ENCODE results near the gene UBAC2.
A peak's percentile ranks its signal among the peaks of the same experiment; 100 is the strongest.

Gene UBAC2

DNA sequence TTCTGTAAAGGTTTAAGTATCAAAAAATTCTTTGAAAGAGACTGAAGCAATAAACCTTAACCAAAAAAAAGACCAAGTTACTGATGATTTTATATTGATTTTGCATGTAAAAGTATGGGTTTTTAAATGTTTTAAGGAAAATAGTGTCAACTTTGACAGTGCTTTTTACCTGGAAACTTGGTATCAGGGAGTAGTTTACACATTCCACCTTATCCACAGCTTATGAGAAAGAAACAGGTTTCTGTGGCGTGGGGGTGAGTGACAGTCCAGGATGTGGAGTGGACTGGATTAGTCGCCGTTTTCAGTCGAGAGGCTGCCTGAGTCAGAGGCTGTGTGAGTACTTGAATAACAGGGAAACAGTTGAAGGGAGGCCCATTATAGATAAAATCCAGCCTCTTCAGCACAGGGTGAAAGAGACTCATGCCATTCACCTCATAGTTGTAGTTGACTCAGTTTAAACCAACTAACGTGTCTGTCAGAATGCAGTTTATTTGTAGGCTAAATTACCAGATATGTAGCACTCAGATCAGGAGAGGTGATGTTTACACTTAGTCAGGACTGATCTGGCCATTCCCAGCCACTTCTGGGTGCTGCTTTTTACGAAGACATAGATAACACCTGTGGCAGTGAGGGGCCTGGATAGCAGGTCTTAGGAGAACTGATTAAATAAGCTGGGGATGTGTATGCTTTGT lies 107.1 kb downstream of the UBAC2 start:
- intact Hi-C loops (cut with DNase I) = no loop called here
- no peak for DNase-seq

DNA sequence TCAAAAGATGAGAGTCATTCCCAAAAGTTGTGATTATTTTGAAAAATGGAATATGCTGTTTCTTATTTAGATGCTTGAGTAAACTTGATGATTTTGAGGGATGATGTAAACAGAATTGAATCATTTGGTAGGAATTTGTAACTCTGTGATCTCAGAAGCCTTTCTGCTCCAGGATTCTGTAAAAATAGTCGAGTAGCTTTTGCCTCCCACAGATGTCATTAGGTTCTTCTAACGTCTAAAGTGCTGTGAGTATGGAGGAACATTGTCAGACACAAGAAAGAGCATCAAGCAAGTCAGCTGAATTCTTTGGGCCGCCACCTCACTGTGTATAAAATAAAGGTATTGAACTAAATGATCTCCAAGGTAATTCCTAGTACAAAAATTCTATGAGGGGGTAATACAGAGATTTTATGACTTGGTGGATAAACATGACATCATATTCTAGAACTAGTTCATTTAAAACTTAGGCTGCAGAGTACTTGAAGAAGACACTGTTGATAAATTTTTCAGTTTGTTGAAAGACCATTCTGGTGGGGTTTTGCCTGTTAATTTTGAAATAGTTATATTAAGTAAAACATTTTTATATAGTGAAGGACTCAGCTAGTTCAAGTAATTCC lies 107.9 kb downstream of the UBAC2 start:
- intact Hi-C loops (cut with DNase I) = no loop called here
- no peak for DNase-seq

DNA sequence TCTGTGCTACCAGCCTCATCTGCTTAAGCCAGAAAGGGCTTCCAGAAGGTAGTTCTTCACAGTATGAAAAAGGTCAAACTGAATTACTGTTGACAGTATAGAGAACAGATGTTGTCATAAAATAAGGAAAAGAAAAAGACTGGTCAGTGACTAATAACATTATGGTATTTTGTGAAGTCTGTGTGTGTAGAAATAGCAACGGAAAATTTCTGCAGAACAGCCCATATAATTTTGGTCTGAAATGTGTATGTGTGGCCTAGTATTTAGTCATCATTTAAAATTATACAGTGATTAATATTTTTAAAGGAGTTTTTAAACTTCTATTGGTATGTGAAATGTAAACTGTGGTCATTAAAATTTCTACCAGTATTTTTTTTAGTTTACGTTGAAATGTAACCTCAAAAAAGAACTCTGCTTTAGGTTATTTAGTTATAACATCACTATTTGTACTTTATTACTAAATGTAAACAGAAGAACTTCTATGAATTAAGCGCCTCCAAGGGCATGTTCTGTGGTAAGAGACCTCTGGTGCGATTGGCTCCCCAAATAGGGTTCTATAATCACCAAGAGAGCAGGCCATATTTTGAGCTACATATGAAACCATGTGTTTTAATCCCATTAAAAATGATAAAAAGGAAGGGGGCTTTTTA lies 109.9 kb downstream of the UBAC2 start:
- intact Hi-C loops (cut with DNase I) = no loop called here
- DNase-seq = no peak

DNA sequence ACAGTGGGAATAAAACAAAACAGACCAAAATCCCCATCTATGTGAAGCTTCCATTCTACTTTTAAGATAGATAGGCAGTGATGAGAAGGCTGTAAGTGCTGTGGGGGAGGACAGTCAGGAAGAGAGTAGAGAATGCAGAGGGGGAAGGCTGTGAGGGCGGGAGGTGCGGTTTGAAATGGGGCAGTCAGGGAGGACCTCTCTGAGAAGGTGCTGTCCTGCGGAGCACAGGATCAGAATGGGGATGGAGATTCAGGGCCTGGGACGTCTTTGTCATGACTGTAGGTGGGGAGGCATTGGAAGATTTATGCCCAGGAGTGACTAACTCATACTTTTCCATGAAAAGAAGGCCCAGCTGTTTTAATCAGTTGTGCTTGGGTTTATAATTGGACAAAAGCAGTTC lies 110.5 kb downstream of the UBAC2 start:
- DNase-seq = no peak
- intact Hi-C loops (cut with DNase I) = no loop called here

DNA sequence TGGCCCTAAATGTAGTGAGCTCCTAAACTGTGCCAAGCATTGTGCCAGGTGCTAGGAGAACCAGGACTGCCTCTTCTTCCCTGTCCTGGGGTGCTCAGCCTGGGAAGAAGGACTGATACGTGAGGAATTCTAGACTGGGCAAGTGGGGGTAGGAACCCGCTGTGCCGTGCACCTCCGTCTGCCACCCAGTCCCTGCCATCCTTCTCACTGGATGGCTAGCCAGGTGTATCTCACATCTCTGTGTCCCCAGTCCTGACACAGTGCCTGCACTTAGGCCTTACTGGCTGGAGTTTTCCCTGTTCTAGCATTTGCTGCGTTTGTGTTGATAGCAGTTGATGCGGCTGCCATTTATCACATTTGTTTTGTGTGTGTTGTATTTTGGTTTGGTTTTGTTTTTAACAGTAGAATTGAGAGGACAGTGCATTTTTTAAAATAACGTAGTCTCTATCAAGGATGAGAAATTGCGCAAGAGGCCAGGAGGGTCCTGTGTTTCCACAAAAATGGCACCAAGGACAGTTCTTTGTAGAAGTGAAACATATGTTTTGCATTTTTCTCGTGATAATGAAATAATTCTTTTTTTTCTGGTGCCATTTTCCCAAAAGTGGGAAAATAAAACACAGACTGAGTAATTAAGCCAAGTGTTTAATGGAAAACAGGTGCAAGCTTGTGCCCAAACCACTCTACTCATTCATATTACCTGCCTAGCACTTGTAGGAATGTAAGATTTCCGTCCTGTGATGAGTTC lies 111.3 kb downstream of the UBAC2 start:
- no peak for DNase-seq
- intact Hi-C loops (cut with DNase I) = no loop called here

DNA sequence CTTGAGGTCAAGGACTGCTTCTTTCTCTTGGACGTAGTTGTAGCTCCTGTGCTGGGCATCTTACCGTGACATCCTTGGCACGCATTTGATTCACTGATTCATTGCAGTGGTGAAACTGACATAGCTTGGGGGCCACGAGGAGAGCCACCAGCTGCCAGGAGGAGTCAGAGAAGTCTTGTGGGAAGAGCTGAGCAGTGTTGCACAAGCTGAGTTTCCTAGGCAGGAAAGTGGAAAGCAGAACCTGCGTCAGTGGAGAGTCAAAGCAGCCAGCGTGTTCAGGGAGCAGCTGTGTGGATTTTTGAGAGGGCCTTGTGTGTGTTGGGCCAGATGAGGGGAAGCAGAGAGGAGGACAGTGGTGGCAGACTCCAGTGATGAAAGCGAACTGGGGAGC lies 111.8 kb downstream of the UBAC2 start:
- intact Hi-C loops (cut with DNase I) = no loop called here

DNA sequence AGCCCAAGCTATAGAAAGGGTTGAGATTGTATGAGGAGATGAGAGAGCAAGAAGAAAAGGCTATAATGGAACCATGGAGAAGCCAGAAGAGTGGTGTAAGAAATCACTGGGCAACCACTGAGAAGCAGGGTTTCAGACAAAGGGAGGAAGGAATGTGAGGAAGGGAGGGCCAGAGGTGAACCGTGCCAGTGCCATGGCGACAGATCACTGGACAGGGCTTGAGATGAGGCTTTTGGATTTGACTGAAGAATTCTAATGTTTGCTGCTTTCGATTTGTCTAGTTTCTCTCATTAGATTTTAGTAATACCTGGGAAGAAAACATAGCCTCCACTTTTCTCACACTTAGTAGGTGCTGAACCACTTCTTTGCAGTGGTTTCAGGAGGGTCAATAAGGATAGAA lies 112.8 kb downstream of the UBAC2 start:
- DNase-seq = no peak
- intact Hi-C loops (cut with DNase I) = no loop called here

More for the DNA sequence above, 111.8 kb downstream of the UBAC2 start:
- peak in 8 of 10 donors; percentile 22 to 89 (median 48) for DNase-seq

DNA sequence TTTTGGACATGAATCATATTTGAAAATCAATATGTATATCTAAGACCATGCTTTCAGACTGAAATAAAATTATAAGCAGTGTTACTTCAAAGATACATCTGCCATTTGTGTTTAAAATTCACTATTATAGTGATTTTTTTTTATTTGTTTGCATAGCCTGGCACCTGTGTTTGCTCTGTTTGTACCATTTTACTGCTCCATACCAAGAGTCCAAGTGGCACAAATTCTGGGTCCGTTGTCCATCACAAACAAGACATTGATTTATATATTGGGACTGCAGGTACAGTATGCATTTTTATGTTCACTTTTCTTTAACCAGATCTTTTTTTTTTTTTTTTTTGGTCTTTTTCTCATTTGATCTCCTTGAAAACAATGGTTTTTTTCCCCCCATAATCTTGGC lies 113.3 kb downstream of the UBAC2 start:
- intact Hi-C loops (cut with DNase I) = no loop called here
- DNase-seq = no peak

DNA sequence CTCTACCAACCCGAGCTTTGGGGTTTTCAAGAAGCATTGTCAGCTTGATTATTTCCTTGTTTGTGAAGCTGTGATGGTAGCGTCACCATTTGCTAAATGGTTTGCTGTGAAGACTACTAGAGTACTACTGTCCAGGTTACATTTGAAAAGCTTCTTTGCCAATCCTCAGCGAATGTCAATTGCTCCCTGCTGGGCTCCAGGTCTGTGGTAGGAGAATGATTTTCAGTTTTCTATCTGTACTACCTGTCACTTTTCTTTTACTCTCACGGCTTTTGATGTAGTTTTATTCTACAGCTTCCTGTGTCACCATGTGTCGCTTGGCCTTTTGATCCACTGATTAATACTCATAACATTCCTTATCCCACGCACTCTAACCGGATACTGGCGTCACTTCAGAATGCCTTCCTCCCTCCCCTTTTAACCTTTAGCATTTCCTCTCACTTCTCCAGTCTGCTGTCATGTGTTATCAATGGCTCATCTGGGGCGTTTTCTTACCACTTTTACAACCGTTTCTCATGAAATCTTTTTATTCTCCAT lies 114.1 kb downstream of the UBAC2 start:
- no peak for DNase-seq
- intact Hi-C loops (cut with DNase I) = no loop called here

DNA sequence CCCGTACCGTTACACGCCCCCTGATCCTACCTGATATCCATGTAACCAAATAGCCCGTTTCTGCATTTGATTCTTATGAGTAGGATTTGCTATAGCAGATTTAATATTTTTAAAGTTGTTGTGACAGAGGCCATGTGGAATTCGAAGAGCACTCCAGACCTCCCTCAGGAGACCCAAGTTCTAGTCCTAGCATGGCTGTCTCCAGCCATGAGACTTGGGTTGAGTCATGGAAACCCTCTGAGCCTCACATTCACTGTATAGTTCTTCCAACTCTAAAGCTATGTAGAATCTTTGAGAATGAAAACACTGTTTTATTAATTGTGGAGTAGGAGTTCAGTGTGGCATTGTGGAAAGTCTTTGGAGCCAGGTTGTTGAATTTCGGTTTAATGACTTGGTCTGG lies 114.5 kb downstream of the UBAC2 start:
- intact Hi-C loops (cut with DNase I) = no loop called here

DNA sequence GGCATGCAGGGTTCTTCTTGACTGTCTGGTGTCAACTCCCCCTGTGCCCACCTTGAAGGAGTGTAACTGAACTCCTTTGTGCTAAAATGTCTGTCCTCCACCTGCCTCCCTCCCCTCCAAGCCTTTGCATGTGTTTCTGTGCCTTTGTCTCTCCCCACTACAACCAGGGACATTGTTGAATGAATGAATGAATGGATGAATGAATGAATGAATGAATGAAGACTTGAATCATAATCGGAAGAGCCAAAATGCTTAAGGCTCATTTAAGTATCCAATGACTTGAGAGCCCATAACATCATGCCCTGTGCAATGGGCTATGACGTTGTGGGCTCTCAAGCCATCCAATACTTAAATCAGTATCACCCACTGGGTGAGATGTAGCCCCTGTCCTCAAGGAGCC lies 115.6 kb downstream of the UBAC2 start:
- intact Hi-C loops (cut with DNase I) = no loop called here
- DNase-seq = no peak

More for the DNA sequence above, 114.5 kb downstream of the UBAC2 start:
- DNase-seq = no peak

DNA sequence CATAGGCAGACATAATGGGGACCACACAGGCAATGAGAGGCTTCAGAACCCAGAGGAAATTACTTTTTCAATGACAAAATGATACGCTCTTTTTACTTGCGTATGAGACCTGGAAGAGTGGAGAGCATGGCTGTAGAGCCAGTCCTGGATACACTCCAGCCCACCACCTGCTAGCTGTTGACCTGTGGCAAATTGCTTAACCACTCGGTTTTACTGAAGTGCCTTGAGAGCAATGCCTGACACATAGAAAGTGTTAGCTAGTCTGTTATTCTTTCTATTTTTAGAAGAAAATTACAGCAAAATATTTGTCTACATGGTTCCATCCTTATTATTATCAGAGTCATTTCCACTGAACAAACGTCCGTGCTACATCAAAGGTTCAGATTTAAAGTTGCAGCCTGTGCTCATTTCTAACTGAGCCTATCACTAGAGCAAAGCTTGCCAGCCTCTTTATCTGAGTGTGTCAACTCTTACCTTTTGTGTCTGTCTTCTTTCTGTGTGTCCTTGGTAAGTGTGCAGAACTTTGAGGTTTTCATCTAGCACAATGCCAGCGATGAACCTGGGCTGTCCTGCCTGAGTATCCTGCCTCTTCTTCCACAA lies 116.1 kb downstream of the UBAC2 start:
- no peak for DNase-seq
- intact Hi-C loops (cut with DNase I) = no loop called here

DNA sequence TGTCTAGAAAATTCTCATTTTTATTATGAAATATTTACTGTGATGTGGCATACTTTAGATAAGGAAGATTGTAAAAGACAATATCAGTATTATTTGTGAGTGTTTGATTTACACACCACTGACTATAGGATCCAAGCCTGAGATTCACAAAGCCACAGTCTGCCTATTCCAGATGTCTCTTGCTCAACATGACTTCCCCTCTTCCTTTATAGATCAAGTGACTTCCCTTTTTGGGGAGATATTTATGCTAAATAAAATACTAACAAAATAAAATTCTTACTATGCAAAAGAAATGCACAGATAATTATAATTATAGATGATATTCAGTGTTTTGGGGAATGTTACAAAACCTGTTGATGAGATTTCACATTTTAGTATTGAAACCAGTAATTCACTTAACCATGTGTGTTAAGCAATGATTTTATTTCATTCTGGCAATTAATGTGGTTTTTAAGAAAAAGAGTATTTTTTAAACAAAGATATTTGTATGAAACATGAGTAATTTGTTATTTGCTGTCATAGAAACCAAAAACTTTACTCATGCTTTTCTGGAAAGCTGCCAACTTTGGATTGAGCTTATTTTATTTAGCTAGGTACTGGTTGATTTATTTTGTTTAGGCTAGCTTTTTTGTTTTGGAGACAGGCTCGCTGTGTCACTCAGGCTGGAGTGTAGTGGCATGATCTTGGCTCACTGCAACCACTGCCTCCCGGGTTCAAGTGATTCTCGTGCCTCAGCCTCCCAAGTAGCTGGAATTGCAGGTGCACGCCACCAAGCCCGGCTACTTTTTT lies 120.2 kb downstream of the UBAC2 start:
- intact Hi-C loops (cut with DNase I) = no loop called here
- no peak for DNase-seq

DNA sequence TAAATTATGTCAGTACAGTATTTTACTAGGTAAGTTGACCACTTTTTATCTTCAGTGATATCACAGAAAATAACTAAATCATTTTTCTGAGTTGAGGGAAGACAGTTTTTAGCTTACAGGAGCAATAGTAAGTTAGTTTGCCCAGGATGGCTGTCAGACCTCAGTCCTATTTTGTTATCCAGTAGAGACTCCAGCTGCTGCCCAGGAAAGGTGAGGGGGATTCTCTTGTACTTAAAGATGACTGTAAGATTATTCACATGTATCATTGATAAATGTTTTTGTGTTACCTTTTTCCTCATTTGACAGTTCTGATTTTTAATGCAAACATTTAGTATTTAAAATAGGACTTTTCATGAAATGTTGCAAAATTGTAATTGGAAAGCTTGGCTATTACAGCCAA lies 121.1 kb downstream of the UBAC2 start:
- no peak for DNase-seq
- intact Hi-C loops (cut with DNase I) = no loop called here

DNA sequence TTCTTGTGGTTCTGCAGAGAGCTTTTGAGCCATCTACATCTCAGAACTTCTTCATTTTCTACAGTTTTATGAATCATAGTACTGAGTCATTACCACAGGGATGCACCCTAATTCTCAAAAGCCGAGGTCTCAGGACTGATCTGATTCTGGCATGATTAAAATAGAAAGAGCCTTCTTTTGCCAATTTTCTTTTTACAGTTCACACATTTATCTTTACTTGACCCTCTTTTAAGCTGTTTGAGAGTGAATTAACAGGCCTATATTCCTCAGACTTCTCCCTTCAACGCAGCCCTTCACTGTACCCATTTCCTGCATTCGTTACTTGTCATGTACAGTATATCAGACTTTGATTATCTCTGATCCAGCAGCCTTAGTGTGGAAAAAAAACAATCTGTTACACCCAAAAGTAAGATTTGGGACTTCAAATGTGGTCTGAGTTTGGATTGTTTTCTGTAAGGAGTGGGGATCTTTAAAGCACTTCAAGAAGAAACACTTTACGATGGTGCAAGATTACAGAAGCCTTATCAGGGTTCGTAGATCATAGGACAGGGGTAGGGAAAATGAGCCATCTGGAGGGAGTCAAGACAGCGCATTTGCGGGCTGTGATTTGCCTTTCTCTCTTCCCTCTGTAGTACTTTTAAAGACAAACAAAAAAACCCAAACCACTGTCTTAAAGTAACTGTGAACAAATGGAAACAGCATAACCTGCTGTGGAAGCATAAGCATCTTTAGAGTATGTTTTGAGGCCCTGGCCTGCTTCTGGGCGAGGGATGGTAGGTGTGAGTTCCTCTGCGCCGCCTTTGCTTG lies 121.8 kb downstream of the UBAC2 start:
- intact Hi-C loops (cut with DNase I) = no loop called here
- DNase-seq = no peak

DNA sequence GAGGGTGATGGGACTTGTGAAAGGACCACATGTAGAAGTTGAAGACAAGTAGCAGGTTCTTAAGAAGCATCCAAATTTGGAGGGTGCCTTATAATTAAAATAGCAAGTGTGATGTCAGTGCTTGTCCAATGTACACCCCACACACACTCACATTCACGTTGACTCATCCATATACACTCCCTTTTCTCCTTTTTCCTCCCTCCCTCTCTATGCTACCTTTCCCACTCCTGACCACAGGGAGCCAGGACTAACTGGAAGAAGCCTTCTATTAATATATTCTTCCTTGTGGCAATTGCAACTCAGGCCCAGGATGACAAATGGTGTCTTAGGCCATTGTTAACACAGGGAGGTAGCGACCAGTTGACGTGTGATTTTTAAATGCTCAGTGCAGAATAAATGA lies 122.8 kb downstream of the UBAC2 start:
- DNase-seq = no peak

DNA sequence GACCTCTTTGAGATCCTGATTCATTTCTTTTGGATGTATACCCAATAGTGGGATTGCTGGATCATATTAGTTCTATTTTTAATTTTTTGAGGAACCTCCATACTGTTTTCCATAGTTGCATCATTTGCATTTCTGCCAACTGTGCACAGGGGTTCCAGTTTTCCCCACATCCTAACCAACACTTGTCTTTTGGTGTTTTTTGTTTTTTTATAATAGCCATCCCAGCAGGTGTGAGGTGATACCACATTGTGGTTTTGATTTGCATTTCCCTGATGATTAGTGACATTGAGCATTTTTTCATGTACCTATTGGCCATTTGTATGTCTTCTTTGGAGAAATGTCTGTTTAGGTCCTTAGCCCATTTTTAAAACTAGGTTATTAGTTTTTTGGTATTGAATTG lies 125.4 kb downstream of the UBAC2 start:
- intact Hi-C loops (cut with DNase I) = no loop called here
- DNase-seq = no peak

More for the DNA sequence above, 122.8 kb downstream of the UBAC2 start:
- intact Hi-C loops (cut with DNase I) = no loop called here

DNA sequence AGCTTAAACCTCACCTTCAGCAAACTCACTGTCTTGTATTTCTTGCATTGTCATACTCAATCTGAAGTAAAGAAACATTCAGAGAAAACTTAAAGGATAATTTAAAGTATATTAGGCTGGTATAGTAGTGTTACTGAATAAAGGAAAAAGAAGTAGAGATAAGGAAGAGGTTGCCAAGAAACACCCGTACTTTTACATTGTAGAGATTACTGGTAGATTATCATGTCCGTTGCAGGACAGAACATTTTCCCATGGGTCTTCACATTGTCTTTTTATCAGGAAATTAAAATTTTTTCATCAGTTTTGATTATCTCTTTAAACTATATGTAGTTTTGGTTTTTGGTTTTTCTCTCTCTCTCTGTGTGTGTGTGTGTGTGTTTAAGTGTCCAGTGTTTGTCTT lies 126.5 kb downstream of the UBAC2 start:
- no peak for DNase-seq
- intact Hi-C loops (cut with DNase I) = no loop called here

DNA sequence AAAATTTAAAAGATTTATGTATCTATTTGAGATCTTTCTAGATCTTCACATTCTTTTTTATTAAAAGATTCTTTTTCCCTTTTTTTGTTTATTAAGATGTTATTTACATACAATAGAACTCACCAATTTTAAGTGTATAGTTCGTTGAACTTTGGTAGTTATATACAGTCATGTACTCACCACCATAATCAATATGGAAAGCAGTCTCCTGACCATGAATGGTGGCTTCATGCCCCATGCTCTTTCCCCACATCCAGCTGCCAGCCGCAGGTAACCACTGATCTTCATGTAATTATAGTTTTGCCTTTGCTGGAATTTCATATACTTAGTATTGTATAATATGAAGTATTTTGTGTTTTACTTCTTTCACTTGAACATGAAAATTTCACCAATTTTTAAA lies 127.1 kb downstream of the UBAC2 start:
- DNase-seq = no peak
- intact Hi-C loops (cut with DNase I) = no loop called here

Measured in posterior cingulate gyrus (tissue), 11 donors.